Smooth muscle cell (in vitro differentiated cells): Measurements from ENCODE around the gene SEC14L3. TPM values are rescaled to one million over a fixed set of nuclear protein-coding genes. Genes with fewer than 3 reads are reported as not detected.

Source experiments
- DNase-seq: peaks from one replicate; lab custom pipeline; 2025; ENCODE audit not compliant: unreplicated experiment; lab: John Stamatoyannopoulos, UW
- H2AFZ ChIP-seq: fragments of 200-600 bp; sonication (generic); 2 replicates; pipeline ENCODE4 v1.6.0; 2016; ENCODE audit warnings: antibody characterized with exemption, low read depth, mild to moderate bottlenecking
- H3F3A ChIP-seq: fragments of 200-600 bp; sonication (generic); 2 replicates; pipeline ENCODE4 v1.6.0; 2017; ENCODE audit warnings: antibody characterized with exemption, low read depth
- H3K27ac ChIP-seq: fragments of 200-600 bp; sonication (generic); 2 replicates; pipeline ENCODE4 v1.5.1; 2016; ENCODE audit warnings: low read depth, mild to moderate bottlenecking
- H3K27me3 ChIP-seq: fragments of 200-600 bp; sonication (generic); 2 replicates; pipeline ENCODE4 v1.6.1; 2016; ENCODE audit warnings: low read depth, mild to moderate bottlenecking
- H3K36me3 ChIP-seq: fragments of 200-600 bp; sonication (generic); 2 replicates; pipeline ENCODE4 v1.5.1; 2016; ENCODE audit warnings: low read depth
- H3K4me1 ChIP-seq: fragments of 200-600 bp; sonication (generic); 2 replicates; pipeline ENCODE4 v1.5.1; 2016; ENCODE audit warnings: low read depth
- H3K4me2 ChIP-seq: fragments of 200-600 bp; sonication (generic); 2 replicates; pipeline ENCODE4 v1.6.0; 2016; ENCODE audit warnings: mild to moderate bottlenecking
- H3K4me3 ChIP-seq: fragments of 200-600 bp; sonication (generic); 2 replicates; pipeline ENCODE4 v1.5.1; 2016; ENCODE audit warnings: mild to moderate bottlenecking
- H3K79me2 ChIP-seq: fragments of 200-600 bp; sonication (generic); 2 replicates; pipeline ENCODE4 v1.6.0; 2016; ENCODE audit warnings: low read depth, mild to moderate bottlenecking
- H3K9ac ChIP-seq: fragments of 200-600 bp; sonication (generic); 2 replicates; pipeline ENCODE4 v1.6.0; 2016; ENCODE audit warnings: low read depth
- H3K9me3 ChIP-seq: fragments of 200-600 bp; sonication (generic); replicated peaks from 2 replicates; pipeline ENCODE4 v1.5.1; 2016; ENCODE audit warnings: low read depth
- H4K20me1 ChIP-seq: fragments of 200-600 bp; sonication (generic); 2 replicates; pipeline ENCODE4 v1.6.0; 2016; ENCODE audit warnings: low read depth
- WGBS: methylation state at CpG from one replicate; pipeline ENCODE4 v1.1.7; 2016; ENCODE audit warnings: low lambda C conversion rate; 5-methylcytosine and 5-hydroxymethylcytosine counted together
- polyA plus RNA-seq: library from polyadenylated mRNA; unstranded; fragments of >200 nt; fragmentation: Nextera tagmentation; extraction: Ambion mirVana; gene quantifications from 2 replicates; pipeline ENCODE4 v1.2.1, GENCODE V29; 2016
- total RNA-seq: library from RNA; depleted of rRNA; stranded (reverse); fragments of >200 nt; gene quantifications from 2 replicates; pipeline ENCODE4 v1.2.3, GENCODE V29; 2014
- TF ChIP-seq, protein P1 (sequence below): fragments of 200-600 bp; sonication (generic); IDR thresholded peaks from 2 replicates; pipeline ENCODE4 v1.5.1; 2017; ENCODE audit warnings: borderline replicate concordance, mild to moderate bottlenecking, antibody characterized with exemption; ENCODE audit not compliant: insufficient read depth, poor library complexity, severe bottlenecking

Gene SEC14L3
- total and polyA plus RNA-seq, 2 experiments from 2014 or later = not detected

DNA sequence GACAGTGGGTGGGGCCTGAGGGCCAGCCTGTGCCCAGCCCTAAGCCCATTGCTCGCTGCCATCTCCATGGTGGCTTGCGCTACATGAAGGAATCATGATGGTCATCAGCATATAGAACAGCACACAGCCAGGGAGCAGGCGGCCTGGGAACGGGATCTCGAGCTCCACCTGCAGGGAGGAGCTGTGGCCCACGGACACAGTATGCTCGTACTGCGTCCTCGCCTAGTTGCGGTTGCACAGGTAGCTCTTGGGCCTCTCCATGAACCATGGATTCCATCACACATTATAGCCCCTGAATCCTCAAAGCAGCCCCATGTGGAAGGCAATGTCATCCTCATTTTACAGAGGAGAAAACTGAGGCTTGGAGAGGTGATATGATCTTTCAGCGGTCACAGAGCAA is 18.6 kb upstream of the SEC14L3 start:
- H3K9ac ChIP-seq = no peak overlapping the region
- no peaks in the 10 kb centered on the region for H3K27me3 ChIP-seq
- no peaks in the 10 kb centered on the region for H3K36me3 ChIP-seq
- no peak overlapping the region for H2AFZ ChIP-seq
- no peak overlapping the region for H3K4me3 ChIP-seq
- no peak overlapping the region for H3K27ac ChIP-seq
- H3K79me2 ChIP-seq = no peaks in the 10 kb centered on the region
- H3K4me2 ChIP-seq = no peak overlapping the region
- H4K20me1 ChIP-seq = no peaks in the 10 kb centered on the region
- TF ChIP-seq, protein P1, sequence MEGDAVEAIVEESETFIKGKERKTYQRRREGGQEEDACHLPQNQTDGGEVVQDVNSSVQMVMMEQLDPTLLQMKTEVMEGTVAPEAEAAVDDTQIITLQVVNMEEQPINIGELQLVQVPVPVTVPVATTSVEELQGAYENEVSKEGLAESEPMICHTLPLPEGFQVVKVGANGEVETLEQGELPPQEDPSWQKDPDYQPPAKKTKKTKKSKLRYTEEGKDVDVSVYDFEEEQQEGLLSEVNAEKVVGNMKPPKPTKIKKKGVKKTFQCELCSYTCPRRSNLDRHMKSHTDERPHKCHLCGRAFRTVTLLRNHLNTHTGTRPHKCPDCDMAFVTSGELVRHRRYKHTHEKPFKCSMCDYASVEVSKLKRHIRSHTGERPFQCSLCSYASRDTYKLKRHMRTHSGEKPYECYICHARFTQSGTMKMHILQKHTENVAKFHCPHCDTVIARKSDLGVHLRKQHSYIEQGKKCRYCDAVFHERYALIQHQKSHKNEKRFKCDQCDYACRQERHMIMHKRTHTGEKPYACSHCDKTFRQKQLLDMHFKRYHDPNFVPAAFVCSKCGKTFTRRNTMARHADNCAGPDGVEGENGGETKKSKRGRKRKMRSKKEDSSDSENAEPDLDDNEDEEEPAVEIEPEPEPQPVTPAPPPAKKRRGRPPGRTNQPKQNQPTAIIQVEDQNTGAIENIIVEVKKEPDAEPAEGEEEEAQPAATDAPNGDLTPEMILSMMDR = no peak
- H3K4me1 ChIP-seq = no peaks in the 10 kb centered on the region
- no peaks in the 10 kb centered on the region for H3K9me3 ChIP-seq
- DNase-seq = no peak
- 74% methylated on average over 11 of the region's 11 CpGs for WGBS
- no peaks in the 10 kb centered on the region for H3F3A ChIP-seq

DNA sequence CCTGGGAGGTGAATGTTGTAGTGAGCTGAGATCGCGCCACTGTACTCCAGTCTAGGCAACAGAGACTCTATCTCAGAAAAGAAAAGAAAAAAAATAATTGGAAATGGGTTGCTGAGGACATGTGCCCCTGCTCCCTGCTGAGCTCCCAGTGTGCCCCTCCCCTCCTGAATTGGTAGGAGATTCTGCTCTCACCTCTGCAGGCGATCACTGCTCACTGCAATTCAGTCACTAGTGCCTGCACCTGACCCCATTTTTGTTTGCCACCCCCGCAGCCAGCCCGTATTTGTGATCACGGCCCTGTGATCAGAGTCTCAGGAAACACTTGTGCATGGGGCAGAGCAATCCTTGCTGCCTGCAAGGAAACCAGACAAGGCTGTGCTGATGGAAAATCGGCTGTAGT is 16.3 kb upstream of the SEC14L3 start:
- TF ChIP-seq, protein P1 = no peak
- DNase-seq = no peak
- H3K27ac ChIP-seq = no peak overlapping the region
- no peak overlapping the region for H3K4me3 ChIP-seq
- H3K27me3 ChIP-seq = no peaks in the 10 kb centered on the region
- no peak overlapping the region for H3K4me2 ChIP-seq
- no peaks in the 10 kb centered on the region for H3K79me2 ChIP-seq
- H3K9ac ChIP-seq = no peak overlapping the region
- H3K9me3 ChIP-seq = no peaks in the 10 kb centered on the region
- no peaks in the 10 kb centered on the region for H3K4me1 ChIP-seq
- WGBS = 84% methylated on average over 7 of the region's 7 CpGs
- no peaks in the 10 kb centered on the region for H3F3A ChIP-seq
- H2AFZ ChIP-seq = no peak overlapping the region
- no peaks in the 10 kb centered on the region for H4K20me1 ChIP-seq
- no peaks in the 10 kb centered on the region for H3K36me3 ChIP-seq

DNA sequence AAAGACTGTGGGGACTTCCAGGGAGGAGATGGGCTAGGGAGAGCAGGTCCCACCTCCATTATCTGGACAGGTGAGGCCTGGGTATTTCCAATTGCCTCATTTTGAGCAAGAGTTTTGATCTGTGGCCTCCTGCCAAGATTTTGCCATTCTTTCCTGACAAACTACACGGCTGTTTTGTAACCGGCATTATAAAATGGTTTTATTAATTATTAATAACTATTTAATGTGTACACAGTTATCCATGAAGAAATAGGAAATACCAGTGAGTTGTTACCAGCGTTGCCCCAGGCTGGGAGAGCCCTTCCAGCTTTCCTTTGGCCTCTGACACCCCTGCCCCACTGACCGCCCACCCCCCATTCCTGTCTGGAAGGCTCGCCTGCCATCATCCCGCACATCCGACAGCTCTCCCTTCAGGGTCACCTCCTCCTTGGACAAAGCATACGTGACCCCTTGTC is 14.9 kb upstream of the SEC14L3 start:
- no peaks in the 10 kb centered on the region for H3K79me2 ChIP-seq
- 95% methylated on average over 8 of the region's 8 CpGs for WGBS
- no peak overlapping the region for H3K9ac ChIP-seq
- H3K4me3 ChIP-seq = no peak overlapping the region
- H2AFZ ChIP-seq = no peak overlapping the region
- no peaks in the 10 kb centered on the region for H3K9me3 ChIP-seq
- TF ChIP-seq, protein P1 = no peak
- no peak overlapping the region for H3K27ac ChIP-seq
- no peak overlapping the region for H3K4me2 ChIP-seq
- no peaks in the 10 kb centered on the region for H3K36me3 ChIP-seq
- DNase-seq = no peak
- H3K27me3 ChIP-seq = no peaks in the 10 kb centered on the region
- H3F3A ChIP-seq = no peaks in the 10 kb centered on the region
- H4K20me1 ChIP-seq = no peaks in the 10 kb centered on the region
- no peaks in the 10 kb centered on the region for H3K4me1 ChIP-seq

DNA sequence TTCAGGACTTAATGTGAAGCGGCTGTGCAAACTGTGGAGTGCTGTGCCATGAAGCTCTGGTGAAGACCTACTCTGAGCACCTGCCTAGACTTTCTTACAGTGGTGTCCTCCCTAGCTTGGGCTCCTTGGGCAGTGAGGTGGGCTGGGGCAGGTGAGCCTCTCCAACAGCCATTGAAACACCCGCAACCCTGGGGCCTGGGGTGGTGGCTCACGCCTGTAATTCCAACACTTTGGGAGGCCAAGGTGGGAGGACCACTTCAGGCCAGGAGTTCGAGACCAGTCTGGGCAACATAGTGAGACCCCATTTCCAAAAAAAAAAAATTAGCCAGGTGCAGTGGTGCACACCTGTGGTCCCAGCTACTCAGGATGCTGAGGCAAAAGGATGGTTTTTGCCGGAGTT is 14.3 kb upstream of the SEC14L3 start:
- Histone ChIP-seq H3F3A (no peaks in the 10 kb centered on the region), H3K9me3 (no peaks in the 10 kb centered on the region), H3K4me3 (no peak overlapping the region), H4K20me1 (no peaks in the 10 kb centered on the region), H3K9ac (no peak overlapping the region), H3K36me3 (no peaks in the 10 kb centered on the region), H3K79me2 (no peaks in the 10 kb centered on the region), H3K27ac (no peak overlapping the region), H2AFZ (no peak overlapping the region), H3K4me1 (no peaks in the 10 kb centered on the region), H3K4me2 (no peak overlapping the region), H3K27me3 (no peaks in the 10 kb centered on the region)
- DNase-seq = no peak
- TF ChIP-seq, protein P1 = no peak
- 96% methylated on average over 5 of the region's 5 CpGs for WGBS
